Activated CD4-positive, alpha-beta T cell treated with anti-CD3 and anti-CD28 coated beads for 1 hour (primary cell): Measurements from ENCODE around the gene AEBP1.

ENCODE experiments used
- DNase-seq: peaks from one replicate; pipeline ENCODE4 v3.0.0-alpha.2; 2020

Gene AEBP1

DNA sequence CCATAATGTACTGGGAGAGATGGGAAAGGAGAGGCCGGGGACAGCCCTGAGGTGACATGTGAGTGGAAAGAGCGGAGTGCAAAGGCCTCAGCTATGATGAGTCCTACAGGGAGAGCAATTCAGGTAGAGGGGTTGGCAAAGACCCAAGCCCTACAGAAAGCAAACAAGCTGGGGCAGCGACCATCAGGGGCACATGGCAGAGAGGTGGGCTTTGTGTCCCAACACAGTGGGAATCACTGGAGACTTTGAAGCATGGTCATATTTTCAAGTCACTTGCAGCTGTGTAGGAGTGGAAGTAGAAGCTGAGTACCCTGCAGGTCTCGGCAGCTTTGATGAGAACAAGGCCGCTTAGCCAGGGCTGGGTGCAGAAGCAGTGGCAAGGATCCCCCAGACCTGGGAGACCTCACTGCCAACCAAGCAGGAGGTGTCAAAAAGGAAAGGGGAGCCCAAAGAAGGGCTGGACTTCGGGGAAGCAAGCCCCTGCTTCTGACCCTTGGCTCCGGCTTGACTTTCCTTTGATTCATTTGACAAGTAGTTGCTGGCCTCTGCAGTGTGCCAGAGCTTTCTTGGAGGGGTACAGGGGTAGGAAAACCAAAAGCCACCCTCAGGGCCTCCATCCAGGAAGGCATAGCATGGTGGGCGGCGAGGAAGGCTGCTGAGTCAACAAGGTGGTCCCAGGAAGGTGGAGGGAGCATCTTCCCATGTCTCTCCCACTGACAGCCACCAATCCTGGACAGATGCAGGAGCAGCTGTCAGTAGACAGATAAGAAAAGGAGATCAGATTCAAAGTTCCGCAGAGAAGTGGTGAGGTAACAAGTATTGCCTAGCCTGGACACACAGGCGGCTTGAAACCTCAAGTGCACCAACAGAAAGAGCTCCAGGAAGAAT, 36.8 kb upstream of the AEBP1 start:
- no peak for DNase-seq

DNA sequence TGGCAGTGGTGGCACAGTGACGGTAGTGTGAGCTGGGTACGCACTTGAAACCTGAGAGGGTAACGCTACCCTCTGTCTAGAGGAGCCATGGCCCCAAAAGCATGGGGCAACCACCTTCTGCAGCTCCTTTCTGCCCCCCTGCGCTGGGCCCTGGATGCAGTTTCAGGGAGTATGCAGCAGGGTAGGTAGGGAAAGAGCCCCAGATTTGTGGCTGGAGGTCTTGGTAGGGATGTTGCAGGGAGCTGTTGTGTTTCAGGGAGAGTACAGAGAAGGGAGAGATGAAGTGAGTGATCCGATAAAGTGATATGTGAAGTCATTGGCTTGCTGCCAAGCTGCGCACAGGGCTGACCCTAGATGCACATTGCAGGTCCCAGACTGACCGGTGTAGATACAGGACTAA, 36.1 kb upstream of the AEBP1 start:
- no peak for DNase-seq

DNA sequence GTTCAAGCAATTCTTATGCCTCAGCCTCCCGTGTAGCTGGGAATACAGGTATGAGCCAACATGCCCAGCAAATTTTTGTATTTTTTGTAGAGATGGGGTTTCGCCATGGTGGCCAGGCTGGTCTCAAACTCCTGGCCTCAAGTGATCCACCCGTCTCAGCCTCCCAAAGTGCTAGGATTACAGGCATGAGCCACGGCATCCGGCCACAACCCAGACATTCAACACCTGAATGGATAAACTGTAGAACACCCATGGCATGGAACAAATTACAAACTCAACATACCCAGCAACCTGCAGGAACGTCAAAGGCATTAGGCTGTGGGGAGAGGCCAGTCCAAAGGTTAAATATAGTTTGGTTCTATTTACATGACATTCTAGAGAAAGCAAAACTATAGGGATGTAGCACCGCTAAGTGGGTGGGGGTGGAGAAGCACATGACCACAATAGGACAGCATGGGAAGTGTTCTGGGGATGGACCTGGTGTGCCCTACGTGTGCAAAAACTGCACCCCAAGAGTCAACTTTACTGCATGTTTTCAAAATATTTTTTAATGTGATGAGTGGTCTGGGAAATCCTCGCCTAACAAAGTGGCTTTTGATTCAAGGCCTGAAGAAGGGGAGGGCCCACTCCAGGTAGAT, 32.3 kb upstream of the AEBP1 start:
- DNase-seq, result no peak

GRCh38 chr7:44072364-44073231, 31.5 kb upstream of the AEBP1 start:
- no peak for DNase-seq

- no peak for DNase-seq
These were observed 30.3 kb upstream of the AEBP1 start for GRCh38 chr7:44073664-44074348.

DNA sequence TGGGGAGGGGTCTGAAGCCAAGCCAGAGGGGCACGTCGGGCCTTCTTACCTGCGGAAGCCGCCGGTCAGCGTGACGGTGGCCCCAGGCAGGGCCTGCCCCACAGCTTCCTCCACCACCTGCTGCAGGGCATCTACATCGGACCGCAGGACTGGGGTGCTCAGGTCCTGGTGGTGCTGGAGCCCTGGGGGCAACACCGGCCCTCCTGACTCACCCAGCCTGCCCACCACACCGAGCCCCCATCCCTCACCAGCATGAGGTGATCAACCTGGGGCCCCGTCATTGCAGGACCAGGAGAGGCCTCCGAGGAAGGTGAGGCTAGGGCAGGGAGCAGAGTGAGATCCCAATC, 29.8 kb upstream of the AEBP1 start:
- DNase-seq, result no peak

GRCh38 chr7:44075296-44076075, 28.7 kb upstream of the AEBP1 start:
- DNase-seq, result no peak

DNA sequence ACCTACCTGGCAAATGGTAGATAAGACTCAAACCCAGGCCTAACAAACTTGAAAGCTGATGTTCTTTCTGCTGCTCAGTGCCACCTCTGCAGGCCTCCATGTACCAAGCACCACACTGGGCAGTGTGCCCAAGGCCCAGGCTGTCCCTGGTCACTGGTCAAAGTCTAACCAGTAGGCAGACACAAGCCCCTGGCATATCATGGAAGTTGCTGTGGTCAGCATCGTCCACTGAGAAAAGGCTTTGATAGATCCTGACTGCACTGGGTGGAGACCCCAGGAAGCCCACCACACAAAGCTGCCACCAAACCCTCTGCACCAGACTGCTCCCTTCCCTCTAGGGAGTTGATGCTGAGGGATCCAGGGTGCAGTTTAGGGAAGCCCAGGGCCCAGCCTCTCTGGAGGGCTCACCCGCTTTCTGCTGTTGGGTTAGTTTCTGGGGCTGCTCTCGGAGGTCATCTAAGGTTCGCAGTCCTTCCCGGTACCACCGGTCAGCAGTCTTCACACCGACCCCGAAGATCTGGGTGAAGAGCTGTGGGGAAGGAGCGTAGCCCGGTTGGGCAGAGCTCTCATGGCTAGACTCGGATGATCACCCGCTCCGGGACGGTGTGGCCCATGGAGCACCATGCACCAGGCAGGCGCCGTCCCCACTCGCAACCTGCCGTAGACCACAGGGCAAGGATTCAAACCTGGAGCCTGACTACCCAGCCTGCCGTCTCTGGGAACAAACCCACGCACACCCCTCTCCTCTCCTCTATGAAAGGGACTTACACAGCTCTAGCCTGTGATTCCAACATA, 27.8 kb upstream of the AEBP1 start:
- no peak for DNase-seq

GRCh38 chr7:44077061-44077460, 27.1 kb upstream of the AEBP1 start:
- DNase-seq, result no peak

- DNase-seq, result no peak
These were observed 26.5 kb upstream of the AEBP1 start for GRCh38 chr7:44077681-44078091.

- no peak for DNase-seq
These were observed 25.6 kb upstream of the AEBP1 start for GRCh38 chr7:44078521-44078920.

- no peak for DNase-seq
These were observed 24.7 kb upstream of the AEBP1 start for GRCh38 chr7:44079331-44080021.

- DNase-seq, result no peak
These were observed 24.0 kb upstream of the AEBP1 start for GRCh38 chr7:44080118-44080517.

DNA sequence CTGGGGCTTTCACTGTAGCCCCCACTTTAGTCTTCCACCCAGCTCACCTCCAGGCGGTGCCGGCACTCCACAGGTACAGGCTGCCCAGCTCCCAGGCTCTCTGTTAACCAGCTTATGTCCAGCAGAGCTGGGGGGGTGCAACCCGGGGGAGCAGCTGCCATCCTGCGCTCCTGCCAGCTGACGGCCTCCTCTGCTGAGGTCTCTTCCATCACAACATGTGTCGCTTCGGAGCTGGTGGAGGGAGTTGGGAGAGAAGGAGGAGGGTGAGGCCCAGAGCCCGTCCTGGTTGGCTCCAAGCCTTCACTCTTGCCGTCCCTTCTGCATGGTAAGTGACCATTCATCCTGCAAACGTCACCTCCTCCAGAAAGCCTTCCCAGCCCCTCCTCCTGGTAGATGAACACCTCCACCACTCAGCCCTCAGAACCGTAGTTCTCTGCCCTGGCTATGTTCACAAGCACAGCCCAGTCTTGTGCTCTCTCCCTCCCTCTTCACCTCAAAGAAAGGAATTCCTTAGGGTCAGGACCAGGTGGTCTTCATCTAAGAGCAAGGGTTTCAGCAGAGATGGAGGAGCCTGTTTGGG, 23.4 kb upstream of the AEBP1 start:
- no peak for DNase-seq

DNA sequence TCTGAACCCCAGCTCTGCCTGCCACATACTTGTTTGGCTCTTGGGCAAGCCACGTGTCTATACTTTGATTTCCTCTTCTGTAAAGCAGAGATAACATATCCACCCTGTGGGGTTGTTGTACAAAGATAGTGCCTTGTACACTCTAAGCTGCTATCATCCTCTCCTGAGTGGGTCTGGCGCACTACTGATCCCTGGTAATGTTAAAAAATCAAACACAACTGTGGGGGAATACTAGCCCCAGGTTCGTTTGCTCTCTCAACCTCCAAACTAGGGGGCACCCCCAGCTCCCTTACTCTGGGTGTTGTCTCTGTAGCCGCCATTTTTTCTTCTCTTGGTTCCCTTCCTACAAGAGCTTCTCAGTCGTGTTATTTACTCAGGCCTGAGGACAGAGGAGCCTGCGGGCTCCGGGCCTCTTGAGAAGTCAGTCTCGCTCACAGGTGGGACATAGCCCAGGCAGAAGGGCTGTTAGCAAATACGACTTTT, 22.8 kb upstream of the AEBP1 start:
- DNase-seq, result no peak

DNA sequence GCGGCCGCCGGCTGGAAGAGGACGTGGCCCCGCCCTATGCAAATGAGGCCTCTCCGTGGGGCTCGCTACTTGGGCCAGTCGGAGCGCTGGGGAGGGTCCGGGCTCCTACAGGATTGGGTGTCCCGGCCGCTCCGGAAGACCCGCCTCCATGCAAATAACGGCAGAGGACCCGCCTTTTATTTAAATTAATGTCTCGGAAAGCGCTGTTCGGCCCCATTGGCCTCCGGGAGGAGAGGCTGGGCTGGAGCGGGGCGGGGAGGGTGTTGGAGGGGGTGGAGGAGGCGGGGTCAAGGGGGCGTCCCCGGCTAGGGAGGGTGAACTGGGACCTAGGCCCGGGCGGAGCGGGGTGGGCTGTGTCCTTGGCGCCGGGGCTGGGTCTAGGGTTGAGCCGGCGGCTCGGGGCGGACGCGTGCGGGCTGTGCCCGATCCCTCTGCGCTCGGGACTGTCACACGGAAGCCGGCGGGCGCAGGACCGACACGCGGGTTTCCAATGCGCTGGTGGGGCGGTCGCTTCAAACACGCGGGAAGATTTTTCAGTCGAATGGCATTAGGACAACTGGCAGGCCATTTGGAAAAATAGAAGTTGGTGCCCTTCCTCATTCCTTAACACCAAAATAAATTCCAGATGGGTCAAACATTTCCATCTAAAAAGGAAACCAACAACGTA, 21.5 kb upstream of the AEBP1 start:
- peak; percentile 97 for DNase-seq

DNA sequence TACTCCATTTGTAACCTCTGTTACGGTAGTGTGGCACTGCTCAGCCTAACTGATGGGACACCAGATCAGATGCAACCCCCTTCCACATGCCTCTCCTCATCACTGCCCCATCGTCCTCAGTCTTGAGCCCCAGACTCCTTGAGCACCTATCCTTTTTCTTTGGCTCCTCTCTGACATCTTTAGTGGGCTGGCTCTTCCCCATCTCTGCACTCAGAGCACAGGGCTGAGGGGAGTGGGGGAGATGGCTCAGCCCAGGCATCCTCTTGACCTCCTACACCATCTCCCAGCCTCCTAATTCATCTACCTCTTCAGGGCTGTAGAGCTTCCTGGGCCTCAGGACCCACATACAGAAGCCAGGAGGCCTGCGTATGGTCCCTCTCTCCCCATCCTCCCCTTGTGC, 20.3 kb upstream of the AEBP1 start:
- DNase-seq, result no peak

DNA sequence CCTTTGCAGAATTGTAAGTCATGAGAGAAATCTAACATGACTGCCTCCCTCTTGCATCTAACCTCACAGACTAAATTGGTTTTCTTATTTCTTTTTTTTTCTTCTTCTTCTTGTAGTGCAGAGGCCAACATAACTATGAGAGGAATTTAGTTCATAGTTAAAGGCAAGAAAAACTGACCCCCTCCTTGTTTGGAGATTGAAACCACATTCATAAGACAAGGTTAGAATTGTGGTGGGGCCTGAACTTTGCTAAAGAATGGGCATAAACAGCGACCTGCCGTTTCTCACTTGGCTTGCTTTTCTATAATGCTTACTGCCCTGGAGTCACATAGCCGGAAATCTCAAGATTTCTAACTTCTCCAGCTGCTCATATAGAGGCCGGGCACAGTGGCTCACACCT, 19.4 kb upstream of the AEBP1 start:
- no peak for DNase-seq

DNA sequence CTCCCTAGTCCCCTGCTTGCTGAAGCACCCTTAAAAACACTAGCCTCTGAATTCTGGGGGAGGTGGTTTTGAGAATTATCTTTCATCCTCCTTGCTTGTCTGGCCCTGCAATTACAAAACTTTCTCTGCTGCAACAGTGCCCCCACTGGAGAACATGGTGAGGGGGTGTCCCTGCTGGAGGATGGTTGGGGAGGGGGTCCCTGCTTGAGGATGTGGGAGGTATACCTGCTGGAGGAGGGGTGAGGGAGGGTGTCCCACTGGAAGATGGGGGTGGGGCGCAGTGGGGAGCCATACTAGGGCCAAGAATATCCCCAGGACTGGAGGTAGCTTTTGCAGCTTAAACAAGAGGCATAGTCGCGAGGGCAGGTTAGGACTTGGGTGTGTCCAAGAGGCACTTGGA, 18.6 kb upstream of the AEBP1 start:
- DNase-seq, result no peak

DNA sequence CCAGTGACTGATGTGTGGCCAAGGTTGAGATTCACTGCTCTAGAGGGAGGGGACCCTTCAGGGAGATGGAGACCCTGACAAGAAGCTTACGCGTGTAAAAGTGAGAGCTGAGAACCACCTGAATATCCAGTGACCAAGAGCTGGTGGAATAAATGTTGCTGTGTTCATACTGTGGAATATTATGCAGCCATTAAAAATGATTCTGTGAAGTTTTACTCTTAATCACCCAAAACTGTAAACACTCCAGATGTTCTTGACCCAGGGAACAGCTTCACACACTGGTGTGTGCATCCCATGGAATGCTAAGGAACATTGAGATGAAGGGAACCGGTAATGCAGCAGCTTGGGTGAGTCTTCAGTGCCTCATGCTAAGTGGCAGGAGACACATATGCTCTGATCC, 17.5 kb upstream of the AEBP1 start:
- DNase-seq, result no peak
